GM04504 (cell line): ENCODE data around the gene FOXP3.

Experiments used
- DNase-seq: peaks from one replicate; pipeline ENCODE4 v3.0.0-alpha.2; 2012; ENCODE audit warnings: low read depth

Gene FOXP3

GRCh38 chrX:49249616-49250015 is 14.9 kb downstream of the FOXP3 start:
- no peak for DNase-seq

- no peak for DNase-seq
Measured at GRCh38 chrX:49249071-49249470, 15.4 kb downstream of the FOXP3 start.

GRCh38 chrX:49247916-49248811 is 16.3 kb downstream of the FOXP3 start:
- no peak for DNase-seq

- DNase-seq, result no peak
Measured at GRCh38 chrX:49247346-49247745, 17.2 kb downstream of the FOXP3 start.

GRCh38 chrX:49246541-49246940 is 18.0 kb downstream of the FOXP3 start:
- no peak for DNase-seq

- DNase-seq, result no peak
Measured at GRCh38 chrX:49244207-49244606, 20.3 kb downstream of the FOXP3 start.

- DNase-seq, result no peak
Measured at GRCh38 chrX:49243166-49243565, 21.3 kb downstream of the FOXP3 start.

- DNase-seq, result no peak
Measured at GRCh38 chrX:49242545-49243066, 21.9 kb downstream of the FOXP3 start.

- no peak for DNase-seq
Measured at GRCh38 chrX:49238735-49239134, 25.8 kb downstream of the FOXP3 start.

GRCh38 chrX:49237060-49237459 is 27.4 kb downstream of the FOXP3 start:
- DNase-seq, result no peak

- no peak for DNase-seq
Measured at GRCh38 chrX:49233887-49234555, 30.5 kb downstream of the FOXP3 start.

GRCh38 chrX:49233176-49233575 is 31.3 kb downstream of the FOXP3 start, which contains the start of gene CACNA1F:
Gene CACNA1F (minus strand): TSS chrX:49233340. CDS start chrX:49233309, 31 bp downstream.
- DNase-seq, result no peak

GRCh38 chrX:49232525-49232924 is 32.0 kb downstream of the FOXP3 start:
- DNase-seq, result no peak

- DNase-seq, result no peak
Measured at GRCh38 chrX:49231333-49232000, 33.0 kb downstream of the FOXP3 start.

- DNase-seq, result no peak
Measured at GRCh38 chrX:49230500-49231232, 33.8 kb downstream of the FOXP3 start.

- DNase-seq, result no peak
Measured at GRCh38 chrX:49228185-49228584, 36.3 kb downstream of the FOXP3 start.

GRCh38 chrX:49227726-49228125 is 36.8 kb downstream of the FOXP3 start:
- no peak for DNase-seq

GRCh38 chrX:49226946-49227345 is 37.6 kb downstream of the FOXP3 start:
- DNase-seq, result no peak

GRCh38 chrX:49225858-49226257 is 38.7 kb downstream of the FOXP3 start:
- DNase-seq, result no peak

- DNase-seq, result no peak
Measured at GRCh38 chrX:49221868-49222267, 42.6 kb downstream of the FOXP3 start.

GRCh38 chrX:49220100-49220499 is 44.4 kb downstream of the FOXP3 start:
- no peak for DNase-seq

- no peak for DNase-seq
Measured at GRCh38 chrX:49214996-49215526, 49.4 kb downstream of the FOXP3 start.
